IMR-90 (cell line): ENCODE results near the gene NUDT12. TPM values are rescaled to one million over a fixed set of nuclear protein-coding genes. Genes with fewer than 3 reads are reported as not detected.

Source experiments
- ATAC-seq: fragments of 200-7000 bp; cut with Tn5 transposase; 2 replicates; pipeline ENCODE4 v1.9.1; 2020; ENCODE audit warnings: low read depth, mild to moderate bottlenecking, moderate library complexity
- BruUV-seq: library from RNA; stranded (reverse); fragments of 400-500 nt; replicated peaks from 2 replicates; lab custom pipeline; 2021; lab: Mats Ljungman, UMichigan
- CTCF ChIA-PET: fragments of 300-600 bp; formaldehyde crosslinking; extraction: SDS; loops from one replicate; lab custom pipeline; 2021; ENCODE audit warnings: antibody characterized with exemption; lab: Yijun Ruan, JAX
- POLR2A ChIA-PET: fragments of 300-600 bp; sonication (Branson Sonifier 250); formaldehyde crosslinking; loops from one replicate; lab custom pipeline; 2022; ENCODE audit warnings: antibody characterized with exemption; ENCODE audit not compliant: unreplicated experiment; lab: Charles Lee
- DNase-seq: peaks from one replicate; pipeline ENCODE4 v3.0.0; 2013
- H2AFZ ChIP-seq: replicated peaks from 2 replicates; pipeline ENCODE3; 2013; ENCODE audit warnings: low read length, mild to moderate bottlenecking; ENCODE audit not compliant: poor library complexity
- H2AK5ac ChIP-seq: 2 replicates; pipeline ENCODE4 v1.6.1; 2013; ENCODE audit warnings: low read depth, low read length, inconsistent platforms
- H2AK9ac ChIP-seq: replicated peaks from 2 replicates; pipeline ENCODE3; 2013; ENCODE audit warnings: mild to moderate bottlenecking, low read depth, low read length, moderate library complexity; ENCODE audit not compliant: poor library complexity
- H2BK120ac ChIP-seq: 2 replicates; pipeline ENCODE4 v1.6.1; 2013; ENCODE audit warnings: low read depth, low read length, inconsistent platforms
- H2BK15ac ChIP-seq: 3 replicates; pipeline ENCODE4 v1.6.1; 2013; ENCODE audit warnings: low read depth, low read length, inconsistent platforms
- H2BK20ac ChIP-seq: 2 replicates; pipeline ENCODE4 v1.6.1; 2013; ENCODE audit warnings: low read depth, mild to moderate bottlenecking, inconsistent platforms, low read length, moderate library complexity
- H2BK5ac ChIP-seq: 2 replicates; pipeline ENCODE4 v1.6.1; 2013; ENCODE audit warnings: mild to moderate bottlenecking, low read depth, low read length, inconsistent platforms; ENCODE audit not compliant: poor library complexity, severe bottlenecking
- H3K14ac ChIP-seq: replicated peaks from 2 replicates; pipeline ENCODE4 v1.6.1; 2013; ENCODE audit warnings: low read depth, low read length, inconsistent platforms
- H3K18ac ChIP-seq: 2 replicates; pipeline ENCODE4 v1.6.1; 2013; ENCODE audit warnings: low read depth, low read length, control low read depth
- H3K23ac ChIP-seq: 2 replicates; pipeline ENCODE4 v1.6.1; 2013; ENCODE audit warnings: low read depth, low read length, inconsistent platforms
- H3K27ac ChIP-seq: 2 replicates; pipeline ENCODE4 v1.5.1; 2013; ENCODE audit warnings: mild to moderate bottlenecking, control low read depth, low read length; ENCODE audit not compliant: insufficient read depth
- H3K27me3 ChIP-seq: 2 replicates; pipeline ENCODE4 v1.6.1; 2013; ENCODE audit warnings: low read length; ENCODE audit not compliant: control insufficient read depth, insufficient read depth
- H3K36me3 ChIP-seq: 2 replicates; pipeline ENCODE4 v1.6.1; 2013; ENCODE audit warnings: low read length, mixed read lengths; ENCODE audit not compliant: control insufficient read depth, insufficient read depth
- H3K4ac ChIP-seq: 2 replicates; pipeline ENCODE4 v1.6.1; 2013; ENCODE audit warnings: low read depth, low read length, inconsistent platforms
- H3K4me1 ChIP-seq: 2 replicates; pipeline ENCODE4 v1.6.1; 2013; ENCODE audit warnings: low read length, mixed read lengths; ENCODE audit not compliant: control insufficient read depth, insufficient read depth
- H3K4me2 ChIP-seq: 2 replicates; pipeline ENCODE4 v1.6.1; 2013; ENCODE audit warnings: low read depth, mild to moderate bottlenecking, control low read depth, low read length, moderate library complexity
- H3K4me3 ChIP-seq: 2 replicates; pipeline ENCODE4 v1.5.1; 2013; ENCODE audit warnings: low read depth, mild to moderate bottlenecking, control low read depth, low read length, moderate library complexity; ENCODE audit not compliant: insufficient read depth
- H3K56ac ChIP-seq: 2 replicates; pipeline ENCODE4 v1.6.1; 2013; ENCODE audit warnings: low read length, inconsistent platforms; ENCODE audit not compliant: insufficient read depth; ENCODE audit errors: extremely low read depth
- H3K79me1 ChIP-seq, 2 experiments: 2 replicates each; pipeline ENCODE4 v1.6.1; 2013; ENCODE audit warnings: low read length in 2 of 2, inconsistent platforms in 1 of 2, low read depth in 1 of 2
- H3K9ac ChIP-seq: 2 replicates; pipeline ENCODE4 v1.6.1; 2013; ENCODE audit warnings: low read depth, low read length, control low read depth
- H3K9me1 ChIP-seq: 2 replicates; pipeline ENCODE4 v1.6.1; 2013; ENCODE audit warnings: low read length, inconsistent platforms; ENCODE audit not compliant: insufficient read depth
- H3K9me3 ChIP-seq: 2 replicates; pipeline ENCODE4 v1.6.1; 2013; ENCODE audit warnings: low read length; ENCODE audit not compliant: control insufficient read depth, insufficient read depth
- H4K20me1 ChIP-seq: 2 replicates; pipeline ENCODE4 v1.6.1; 2013; ENCODE audit warnings: low read length, inconsistent platforms; ENCODE audit not compliant: insufficient read depth
- H4K5ac ChIP-seq: 2 replicates; pipeline ENCODE4 v1.6.1; 2013; ENCODE audit warnings: mild to moderate bottlenecking, low read depth, low read length, control low read depth
- H4K8ac ChIP-seq, 2 experiments: 2 replicates each; pipeline ENCODE4 v1.6.1; 2013; ENCODE audit warnings: low read depth in 2 of 2, low read length in 2 of 2, control low read depth in 1 of 2, inconsistent platforms in 1 of 2
- H4K91ac ChIP-seq: 2 replicates; pipeline ENCODE4 v1.6.1; 2013; ENCODE audit warnings: low read depth, low read length, inconsistent platforms; ENCODE audit not compliant: insufficient read depth
- WGBS, 2 experiments: methylation state at CpG; one replicate each; pipeline versions ENCODE4 v1.1.5 to v1.1.7; 2013; ENCODE audit warnings: missing lambda C conversion rate in 2 of 2; ENCODE audit not compliant: insufficient read length in 1 of 2; ENCODE audit errors: extremely low coverage in 2 of 2; 5-methylcytosine and 5-hydroxymethylcytosine counted together
- dilution Hi-C: fragments of 300-500 bp; cut with HindIII; formaldehyde crosslinking; loops from one replicate; pipeline ENCODE4 v1.14.3; 2018; ENCODE audit warnings: low sequenced_read_pairs; ENCODE audit not compliant: unreplicated experiment
- in situ Hi-C: fragments of 300-500 bp; cut with MboI; formaldehyde crosslinking; loops from 3 replicates; pipeline ENCODE4 v1.14.3; 2019; ENCODE audit warnings: low sequenced_read_pairs, inconsistent platforms, mixed read lengths
- intact Hi-C: fragments of 100-400 bp; cut with micrococcal nuclease; formaldehyde crosslinking; loops from 2 replicates; pipeline ENCODE4 v1.10.0; 2022
- polyA plus RNA-seq, 3 experiments: library from polyadenylated mRNA; depleted of rRNA; stranded (reverse); fragments of >200 nt; gene quantifications; 2 replicates each; pipeline ENCODE4 v1.2.3, GENCODE V29; 2012; ENCODE audit warnings: low replicate concordance in 1 of 3
- total RNA-seq: library from RNA; depleted of rRNA; stranded (reverse); fragments of >200 nt; gene quantifications from 2 replicates; pipeline ENCODE4 v1.2.3, GENCODE V29; 2012
- TF ChIP-seq, protein P1 (sequence below): conservative IDR thresholded peaks from 2 replicates; pipeline ENCODE4 v1.5.1; 2012; ENCODE audit warnings: mild to moderate bottlenecking, low read depth, low read length, improper control_type of control experiment

NUDT12 gene
- total and polyA plus RNA-seq, 2 of the 4 experiments (the other 2 are of a cell fraction), result 3.7 to 5.9 TPM

DNA sequence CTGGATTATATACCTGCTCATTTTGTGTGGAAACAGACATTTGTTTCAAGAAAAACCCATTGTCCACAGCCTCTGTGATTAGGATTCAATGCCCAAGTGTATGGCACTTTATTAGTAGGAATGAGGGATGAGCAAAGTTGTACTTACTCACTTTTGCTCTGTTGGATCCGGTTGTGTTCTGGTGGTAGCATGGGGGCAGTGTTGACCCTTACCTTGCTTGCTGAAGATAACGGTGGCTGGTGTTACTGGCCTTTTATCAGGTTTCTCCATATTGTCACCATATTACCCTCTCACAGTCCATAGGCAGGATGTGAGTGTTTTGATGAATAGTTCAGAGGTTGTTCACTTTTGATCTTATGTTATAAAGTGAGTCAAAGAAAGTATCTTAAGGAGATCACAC is 42.7 kb upstream of the NUDT12 start:
- Histone ChIP-seq H3K9me3 (no peaks in the 10 kb centered on the region), H2BK120ac (no peak overlapping the region), H3K9ac (no peak overlapping the region), H2AFZ (no peak overlapping the region), H2BK15ac (no peak overlapping the region), H3K4ac (no peak overlapping the region), H3K4me3 (no peak overlapping the region), H3K79me1 (no peaks in the 10 kb centered on the region), H3K27ac (no peak overlapping the region), H4K91ac (no peak overlapping the region), H2BK20ac (no peak overlapping the region), H2AK9ac (no peak overlapping the region), H4K5ac (no peak overlapping the region), H2AK5ac (no peak overlapping the region), H3K18ac (no peak overlapping the region), H3K27me3 (no peaks in the 10 kb centered on the region), H4K8ac (no peak overlapping the region), H3K4me2 (no peak overlapping the region), H3K9me1 (no peaks in the 10 kb centered on the region), H3K14ac (no peak overlapping the region), H3K56ac (no peak overlapping the region), H2BK5ac (no peak overlapping the region), H3K36me3 (no peaks in the 10 kb centered on the region), H3K23ac (no peak overlapping the region), H3K4me1 (no peaks in the 10 kb centered on the region), H4K20me1 (no peaks in the 10 kb centered on the region)
- CTCF ChIA-PET, result no interaction called here
- POLR2A ChIA-PET, result no interaction called here
- dilution Hi-C loops, result no loop called here
- intact Hi-C loops, result no loop called here
- DNase-seq (no peak), ATAC-seq (no peak)
- in situ Hi-C loops, result no loop called here
- TF ChIP-seq, protein P1, sequence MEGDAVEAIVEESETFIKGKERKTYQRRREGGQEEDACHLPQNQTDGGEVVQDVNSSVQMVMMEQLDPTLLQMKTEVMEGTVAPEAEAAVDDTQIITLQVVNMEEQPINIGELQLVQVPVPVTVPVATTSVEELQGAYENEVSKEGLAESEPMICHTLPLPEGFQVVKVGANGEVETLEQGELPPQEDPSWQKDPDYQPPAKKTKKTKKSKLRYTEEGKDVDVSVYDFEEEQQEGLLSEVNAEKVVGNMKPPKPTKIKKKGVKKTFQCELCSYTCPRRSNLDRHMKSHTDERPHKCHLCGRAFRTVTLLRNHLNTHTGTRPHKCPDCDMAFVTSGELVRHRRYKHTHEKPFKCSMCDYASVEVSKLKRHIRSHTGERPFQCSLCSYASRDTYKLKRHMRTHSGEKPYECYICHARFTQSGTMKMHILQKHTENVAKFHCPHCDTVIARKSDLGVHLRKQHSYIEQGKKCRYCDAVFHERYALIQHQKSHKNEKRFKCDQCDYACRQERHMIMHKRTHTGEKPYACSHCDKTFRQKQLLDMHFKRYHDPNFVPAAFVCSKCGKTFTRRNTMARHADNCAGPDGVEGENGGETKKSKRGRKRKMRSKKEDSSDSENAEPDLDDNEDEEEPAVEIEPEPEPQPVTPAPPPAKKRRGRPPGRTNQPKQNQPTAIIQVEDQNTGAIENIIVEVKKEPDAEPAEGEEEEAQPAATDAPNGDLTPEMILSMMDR, result no peak
- BruUV-seq, result no TSS peak
- no CpG with 5 or more reads among the region's 2 CpGs for WGBS, 2 experiments
